Measurements from ENCODE around the gene NCAPG2.

NCAPG2 gene

DNA sequence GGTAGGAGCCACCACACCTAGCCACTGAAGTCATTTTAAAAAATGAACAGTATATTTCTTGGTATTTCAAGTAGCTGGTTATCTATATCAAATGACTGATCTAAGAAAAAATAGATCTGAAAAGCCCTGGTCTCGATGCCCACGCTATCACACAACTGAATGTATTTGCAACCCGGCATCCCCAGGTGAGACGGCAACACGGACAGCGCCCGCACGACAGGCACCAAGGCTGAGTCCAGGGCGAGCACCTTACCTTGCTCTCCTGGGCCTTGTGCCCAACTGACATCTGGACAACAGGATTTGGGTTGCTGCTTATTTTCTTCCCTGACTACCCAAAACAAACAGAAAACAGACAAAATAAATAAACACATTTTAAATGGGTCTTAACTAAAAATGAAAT is 44.8 kb upstream of the NCAPG2 start:
- no peak overlapping the region for H3K4me3 Mint-ChIP-seq
- H3K27me3 Mint-ChIP-seq (ENCODE audit: low read depth), result no peaks in the 10 kb centered on the region
- peaks cover 30% of the 10 kb centered on the region for H3K36me3 Mint-ChIP-seq (ENCODE audit: low read depth)
- no peaks in the 10 kb centered on the region for H3K4me1 Mint-ChIP-seq
- TF ChIP-seq, protein P1, sequence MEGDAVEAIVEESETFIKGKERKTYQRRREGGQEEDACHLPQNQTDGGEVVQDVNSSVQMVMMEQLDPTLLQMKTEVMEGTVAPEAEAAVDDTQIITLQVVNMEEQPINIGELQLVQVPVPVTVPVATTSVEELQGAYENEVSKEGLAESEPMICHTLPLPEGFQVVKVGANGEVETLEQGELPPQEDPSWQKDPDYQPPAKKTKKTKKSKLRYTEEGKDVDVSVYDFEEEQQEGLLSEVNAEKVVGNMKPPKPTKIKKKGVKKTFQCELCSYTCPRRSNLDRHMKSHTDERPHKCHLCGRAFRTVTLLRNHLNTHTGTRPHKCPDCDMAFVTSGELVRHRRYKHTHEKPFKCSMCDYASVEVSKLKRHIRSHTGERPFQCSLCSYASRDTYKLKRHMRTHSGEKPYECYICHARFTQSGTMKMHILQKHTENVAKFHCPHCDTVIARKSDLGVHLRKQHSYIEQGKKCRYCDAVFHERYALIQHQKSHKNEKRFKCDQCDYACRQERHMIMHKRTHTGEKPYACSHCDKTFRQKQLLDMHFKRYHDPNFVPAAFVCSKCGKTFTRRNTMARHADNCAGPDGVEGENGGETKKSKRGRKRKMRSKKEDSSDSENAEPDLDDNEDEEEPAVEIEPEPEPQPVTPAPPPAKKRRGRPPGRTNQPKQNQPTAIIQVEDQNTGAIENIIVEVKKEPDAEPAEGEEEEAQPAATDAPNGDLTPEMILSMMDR (IDR thresholded peaks at IDR 0.05; ENCODE audit: unreplicated experiment in 3 of 3), result no peak
- H3K9me3 Mint-ChIP-seq, result no peaks in the 10 kb centered on the region
- H3K27ac Mint-ChIP-seq, result no peak overlapping the region

DNA sequence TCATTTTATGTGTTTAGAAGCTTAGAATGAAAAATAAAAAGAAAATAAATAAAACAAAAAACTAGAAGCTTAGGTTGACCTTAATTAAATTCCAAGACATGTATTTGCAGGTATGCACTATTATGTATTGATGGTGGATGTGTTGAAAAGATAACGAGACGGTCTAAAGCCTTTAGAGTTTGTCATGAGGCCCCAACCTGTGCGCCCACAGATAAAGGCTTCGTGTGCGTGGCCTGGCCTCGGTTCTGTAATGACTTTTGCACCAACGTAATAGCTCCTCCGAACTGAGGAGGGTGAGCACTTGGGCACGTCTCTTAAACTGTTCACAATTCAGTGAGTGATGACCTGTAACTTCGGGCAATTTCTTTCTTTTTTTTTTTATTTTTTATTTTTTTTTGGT is 43.7 kb upstream of the NCAPG2 start:
- H3K9me3 Mint-ChIP-seq, result no peaks in the 10 kb centered on the region
- no peaks in the 10 kb centered on the region for H3K4me1 Mint-ChIP-seq
- no peak overlapping the region for H3K27ac Mint-ChIP-seq
- TF ChIP-seq, protein P1 (IDR thresholded peaks at IDR 0.05; ENCODE audit: unreplicated experiment in 3 of 3), result no peak
- H3K4me3 Mint-ChIP-seq, result no peak overlapping the region
- H3K36me3 Mint-ChIP-seq (ENCODE audit: low read depth), result peaks cover 28% of the 10 kb centered on the region
- no peaks in the 10 kb centered on the region for H3K27me3 Mint-ChIP-seq (ENCODE audit: low read depth)

DNA sequence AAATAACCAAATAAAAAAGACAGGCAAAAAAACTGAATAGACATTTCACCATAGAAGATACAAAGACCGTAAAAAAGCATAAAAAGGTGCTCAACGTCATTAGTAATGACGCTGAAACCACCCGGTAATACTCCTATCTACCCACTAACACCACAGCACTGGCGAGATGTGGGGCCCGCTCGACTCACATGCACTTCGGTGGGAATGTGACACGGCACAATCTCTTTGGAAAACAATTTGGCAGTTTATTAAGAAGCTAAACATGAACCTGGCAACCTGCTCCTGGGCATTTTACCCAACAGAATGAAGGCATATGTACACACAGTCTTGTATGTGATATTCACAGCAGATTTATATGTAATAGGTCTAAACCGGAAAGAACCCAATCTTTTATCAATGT is 42.8 kb upstream of the NCAPG2 start:
- H3K4me1 Mint-ChIP-seq, result no peaks in the 10 kb centered on the region
- no peak overlapping the region for H3K4me3 Mint-ChIP-seq
- peaks cover 36% of the 10 kb centered on the region for H3K36me3 Mint-ChIP-seq (ENCODE audit: low read depth)
- H3K27me3 Mint-ChIP-seq (ENCODE audit: low read depth), result no peaks in the 10 kb centered on the region
- TF ChIP-seq, protein P1 (IDR thresholded peaks at IDR 0.05; ENCODE audit: unreplicated experiment in 3 of 3), result no peak
- H3K9me3 Mint-ChIP-seq, result no peaks in the 10 kb centered on the region
- H3K27ac Mint-ChIP-seq, result no peak overlapping the region

DNA sequence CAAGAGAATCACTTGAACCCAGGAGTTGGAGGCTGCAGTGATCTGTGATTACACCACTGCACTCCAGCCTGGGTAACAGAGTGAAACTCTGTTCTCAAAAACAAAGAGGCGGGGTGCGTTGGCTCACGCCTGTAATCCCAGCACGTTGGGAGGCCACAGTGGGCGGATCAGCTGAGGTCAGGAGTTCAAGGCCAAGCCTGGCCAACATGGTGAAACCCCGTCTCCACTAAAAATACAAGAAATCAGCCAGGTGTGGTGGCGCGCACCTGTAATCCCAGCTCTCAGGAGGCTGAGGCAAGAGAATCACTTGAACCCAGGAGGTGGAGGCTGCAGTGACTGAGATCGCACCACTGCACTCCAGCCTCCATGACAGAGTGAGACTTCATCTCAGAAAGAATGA is 42.4 kb upstream of the NCAPG2 start:
- no peaks in the 10 kb centered on the region for H3K27me3 Mint-ChIP-seq (ENCODE audit: low read depth)
- TF ChIP-seq, protein P1 (IDR thresholded peaks at IDR 0.05; ENCODE audit: unreplicated experiment in 3 of 3), result no peak
- no peak overlapping the region for H3K27ac Mint-ChIP-seq
- no peaks in the 10 kb centered on the region for H3K4me1 Mint-ChIP-seq
- H3K4me3 Mint-ChIP-seq, result no peak overlapping the region
- H3K9me3 Mint-ChIP-seq, result no peaks in the 10 kb centered on the region
- peaks cover 40% of the 10 kb centered on the region for H3K36me3 Mint-ChIP-seq (ENCODE audit: low read depth)

DNA sequence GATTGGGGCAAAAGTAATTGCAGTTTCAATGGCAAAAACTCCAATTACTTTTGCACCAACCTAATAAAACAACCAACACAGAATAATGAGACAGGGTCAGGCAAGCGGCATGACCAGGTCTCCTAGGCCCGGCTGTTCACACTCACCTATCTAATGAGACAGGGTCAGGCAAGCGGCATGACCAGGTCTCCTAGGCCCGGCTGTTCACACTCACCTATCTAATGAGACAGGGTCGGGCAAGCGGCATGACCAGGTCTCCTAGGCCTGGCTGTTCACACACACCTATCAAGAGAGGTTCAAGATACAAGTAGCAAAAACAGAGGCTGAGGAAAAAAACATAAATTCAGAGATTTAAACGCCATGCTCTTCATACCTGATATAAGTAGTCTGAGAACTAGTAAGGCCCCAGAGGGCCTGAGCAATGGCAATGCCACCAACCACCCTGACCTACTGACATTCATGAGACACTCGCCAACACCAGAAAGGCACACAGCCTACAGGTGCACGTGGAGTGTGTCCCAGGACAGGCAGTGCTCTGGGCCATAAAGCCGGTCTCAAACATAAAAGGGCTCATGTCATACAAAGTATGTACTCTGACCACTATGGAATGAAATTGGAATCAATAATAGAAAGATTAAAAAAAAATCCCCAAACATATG is 40.6 kb upstream of the NCAPG2 start:
- Mint-ChIP-seq H3K9me3 (no peaks in the 10 kb centered on the region), H3K4me3 (no peak overlapping the region), H3K27me3 (ENCODE audit: low read depth) (no peaks in the 10 kb centered on the region), H3K27ac (no peak overlapping the region), H3K36me3 (ENCODE audit: low read depth) (peaks cover 49% of the 10 kb centered on the region), H3K4me1 (no peaks in the 10 kb centered on the region)
- TF ChIP-seq, protein P1 (IDR thresholded peaks at IDR 0.05; ENCODE audit: unreplicated experiment in 3 of 3), result no peak

DNA sequence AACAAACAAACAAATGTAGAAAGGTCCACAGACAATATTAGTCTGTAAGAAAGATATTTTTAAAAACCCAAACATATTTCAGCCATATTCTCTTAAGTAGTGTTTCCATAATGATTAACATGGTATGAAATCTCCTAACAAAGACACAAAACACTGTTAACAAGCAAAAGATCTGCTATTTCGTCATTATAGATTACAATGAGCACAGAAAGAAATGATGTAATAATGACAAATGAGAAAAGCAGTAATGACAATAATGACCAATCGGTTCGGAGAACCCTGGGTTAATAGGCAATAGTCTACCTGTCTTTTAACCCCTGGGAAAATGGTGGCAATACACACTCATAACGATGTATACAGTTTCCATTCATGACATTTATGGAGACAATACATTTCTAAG is 39.5 kb upstream of the NCAPG2 start:
- Mint-ChIP-seq H3K36me3 (ENCODE audit: low read depth) (peaks cover 50% of the 10 kb centered on the region), H3K27me3 (ENCODE audit: low read depth) (no peaks in the 10 kb centered on the region), H3K27ac (no peak overlapping the region), H3K4me1 (no peaks in the 10 kb centered on the region), H3K4me3 (no peak overlapping the region), H3K9me3 (no peaks in the 10 kb centered on the region)
- TF ChIP-seq, protein P1 (IDR thresholded peaks at IDR 0.05; ENCODE audit: unreplicated experiment in 3 of 3), result no peak

All from nephron (organoid).